Hematopoietic multipotent progenitor cell treated with erythropoietin and hydrocortisone succinate and interleukin-3 and kit ligand, for 15 days (in vitro differentiated cells): ENCODE data around the gene ZNF236.

Experiments used
- DNase-seq: peaks from one replicate; pipeline ENCODE4 v3.0.0-alpha.2; 2015; ENCODE audit warnings: low spot score

ZNF236 gene

DNA sequence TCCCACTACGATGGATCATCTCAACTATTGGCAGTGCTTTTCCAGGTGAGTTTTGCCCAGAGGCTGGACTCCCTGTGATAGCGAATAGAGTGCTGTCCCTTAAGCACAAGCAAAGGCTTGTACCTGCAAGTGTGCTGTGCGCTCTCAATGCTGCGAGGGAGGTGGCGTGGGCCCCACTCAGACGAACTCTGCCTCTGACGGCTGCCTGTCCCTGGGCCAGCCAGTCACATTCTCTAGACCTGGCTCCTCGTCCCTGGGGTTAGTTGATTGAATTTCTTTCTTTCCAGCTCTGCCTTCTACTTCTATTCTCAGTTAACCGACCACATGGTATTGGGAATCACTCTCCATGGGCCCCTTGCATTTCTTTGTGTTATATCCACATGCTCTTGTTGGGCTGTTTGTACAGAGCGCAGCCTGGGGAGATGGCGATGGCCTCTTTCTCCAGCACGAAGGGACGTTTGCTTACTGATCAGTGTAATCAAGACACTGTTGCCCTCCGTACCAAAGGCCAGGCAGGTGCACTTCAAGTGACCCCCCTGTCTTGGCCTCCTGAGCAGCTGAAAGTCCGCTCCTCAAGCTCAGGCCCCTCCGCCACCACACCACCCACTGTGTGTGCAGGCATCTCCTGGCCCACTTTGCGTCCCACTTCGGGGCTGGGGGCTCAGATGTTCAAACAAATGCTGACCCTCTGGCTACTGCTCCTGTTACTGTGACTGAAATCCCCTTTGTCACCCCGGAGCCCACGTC lies 151.3 kb downstream of the ZNF236 start:
- no peak for DNase-seq

DNA sequence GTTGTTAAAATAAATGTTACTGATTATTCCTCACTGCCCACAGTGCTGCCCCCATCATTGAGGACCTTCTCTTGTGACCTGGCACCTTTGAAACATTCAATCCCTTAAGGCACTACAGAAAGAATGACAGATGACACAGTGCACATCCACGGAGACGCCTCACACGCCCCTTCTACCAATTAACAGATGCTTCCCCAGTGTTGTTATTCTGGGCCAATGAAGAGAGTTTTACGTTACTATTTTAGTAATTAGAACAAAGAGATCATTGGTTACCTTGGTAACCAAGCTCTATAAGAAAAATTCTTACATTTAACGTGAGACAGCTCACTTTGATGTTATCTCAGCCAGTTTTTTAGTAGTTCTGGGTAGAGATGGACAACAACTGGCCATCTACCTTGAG lies 152.0 kb downstream of the ZNF236 start:
- no peak for DNase-seq

DNA sequence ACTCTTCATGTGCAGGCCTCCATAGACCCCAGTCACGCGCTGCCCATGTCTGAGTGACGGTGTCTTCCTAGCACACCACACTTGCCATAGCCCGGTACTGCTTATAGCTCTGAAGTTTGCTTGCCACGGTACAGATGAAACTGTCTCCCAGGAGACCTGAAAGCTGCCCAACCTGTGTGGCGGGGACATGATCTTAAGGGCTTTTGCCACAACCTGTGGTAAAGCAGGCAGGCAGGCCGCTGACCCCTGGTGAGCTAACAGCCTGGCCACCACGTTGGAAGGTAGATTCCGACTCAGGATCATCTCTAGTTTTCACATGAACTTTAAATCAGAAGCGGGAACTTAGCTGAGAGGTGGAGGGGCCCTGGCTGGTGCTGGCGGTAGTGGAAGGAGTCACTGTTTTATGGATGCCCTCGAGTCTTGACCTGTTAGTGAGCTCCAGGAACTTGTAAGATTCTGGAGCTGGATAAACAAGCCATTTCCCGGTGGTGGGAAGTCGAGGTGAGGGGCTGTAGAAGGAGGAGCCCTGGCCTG lies 153.3 kb downstream of the ZNF236 start:
- no peak for DNase-seq

DNA sequence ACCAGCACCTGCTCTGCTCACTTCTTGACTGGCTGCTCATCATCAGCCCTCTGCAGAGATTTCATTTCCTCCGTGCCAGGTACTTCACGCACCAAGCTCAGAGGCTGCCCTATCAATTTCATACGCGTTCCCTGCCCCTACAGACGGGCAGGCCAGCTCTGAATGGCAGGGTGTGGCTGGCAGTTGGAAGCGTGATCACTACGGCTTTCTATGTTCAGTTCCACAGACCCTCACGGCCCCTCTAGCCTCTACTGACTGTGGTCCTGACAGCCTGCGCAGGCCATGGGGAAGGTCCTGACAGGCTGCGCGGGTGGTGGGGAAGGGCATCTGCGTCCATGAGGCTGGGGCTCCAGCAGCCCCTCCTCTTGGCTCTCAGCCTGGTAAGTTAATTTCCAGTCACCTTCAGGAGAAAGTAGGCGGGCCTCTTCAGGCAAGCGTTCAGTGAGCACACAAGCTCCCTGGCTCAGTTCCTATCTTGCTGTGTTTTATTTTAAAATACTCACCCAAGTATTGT lies 154.8 kb downstream of the ZNF236 start:
- DNase-seq, result no peak

DNA sequence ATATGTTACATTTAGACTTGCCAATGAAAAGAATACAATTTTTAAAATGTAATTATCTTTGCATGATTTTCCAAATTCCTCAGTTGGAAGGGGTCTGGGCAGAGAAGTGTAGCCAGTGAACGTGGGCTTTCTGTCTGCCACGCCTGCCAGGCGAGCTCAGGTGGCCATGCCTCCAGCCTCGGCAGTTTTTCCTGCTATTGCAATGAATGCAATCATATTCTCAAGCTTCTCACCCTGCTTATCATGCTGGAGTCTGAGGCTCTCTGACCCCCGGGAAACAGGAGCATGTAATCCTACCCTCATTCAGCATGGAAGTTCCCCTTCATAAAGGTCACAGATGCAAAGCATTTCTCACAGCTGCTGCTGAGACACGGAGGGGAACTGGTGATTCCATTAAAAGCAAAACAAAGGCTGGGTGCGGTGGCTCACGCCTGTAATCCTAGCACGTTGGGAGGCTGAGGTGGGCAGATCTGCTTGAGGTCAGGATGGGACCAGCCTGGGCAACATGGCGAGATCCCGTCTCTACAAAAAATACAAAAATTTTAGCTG lies 155.4 kb downstream of the ZNF236 start:
- DNase-seq, result no peak

DNA sequence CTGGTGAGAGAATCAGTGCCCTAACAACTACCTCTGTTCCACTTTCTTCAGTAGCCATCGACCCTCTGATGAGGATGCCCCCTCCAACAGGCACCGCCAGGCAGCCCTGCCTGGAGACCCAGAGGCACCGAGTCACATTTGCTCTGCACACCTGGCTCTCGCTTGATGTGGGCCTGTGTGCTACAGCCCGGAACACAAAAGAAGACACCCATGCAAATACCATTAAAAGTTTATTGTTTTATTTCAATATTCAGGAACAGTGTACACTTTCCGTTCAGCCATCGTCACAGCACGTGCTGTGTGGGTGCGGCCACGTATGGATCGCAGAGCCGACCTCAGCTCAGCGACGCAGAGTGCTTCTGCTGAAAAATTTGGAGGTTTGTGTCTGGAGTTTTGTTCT lies 156.3 kb downstream of the ZNF236 start:
- no peak for DNase-seq

DNA sequence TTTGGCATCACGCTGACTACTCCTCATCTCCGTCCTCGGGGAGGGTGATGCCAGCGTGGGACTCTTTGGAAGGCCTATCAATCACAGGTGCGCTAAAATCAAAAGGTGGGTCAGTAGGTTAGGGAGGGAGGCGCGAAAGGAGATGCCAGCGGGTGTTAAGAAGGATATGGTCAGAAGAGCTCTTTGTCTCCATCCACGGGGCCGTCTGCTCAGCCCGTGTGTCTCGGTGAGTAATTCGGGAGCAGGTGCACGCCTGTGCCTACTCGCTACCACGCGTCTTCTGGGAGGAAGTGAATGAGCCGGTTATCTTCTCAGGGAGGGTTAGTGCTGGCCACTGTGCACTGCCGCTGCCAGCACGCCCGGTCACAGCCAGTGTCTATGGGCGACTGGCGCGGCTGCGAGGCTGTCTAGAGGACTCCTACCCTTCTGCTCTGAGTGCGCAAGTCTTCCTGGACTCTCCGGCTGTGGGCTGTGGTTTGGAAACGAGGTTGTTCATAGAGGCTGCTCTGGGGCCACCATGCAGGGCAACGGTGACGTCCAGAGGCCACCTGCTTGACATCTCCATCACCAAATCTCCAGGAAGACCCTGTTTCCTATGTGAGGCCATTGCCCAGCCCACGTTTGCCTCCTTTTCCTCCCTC lies 156.9 kb downstream of the ZNF236 start:
- no peak for DNase-seq

DNA sequence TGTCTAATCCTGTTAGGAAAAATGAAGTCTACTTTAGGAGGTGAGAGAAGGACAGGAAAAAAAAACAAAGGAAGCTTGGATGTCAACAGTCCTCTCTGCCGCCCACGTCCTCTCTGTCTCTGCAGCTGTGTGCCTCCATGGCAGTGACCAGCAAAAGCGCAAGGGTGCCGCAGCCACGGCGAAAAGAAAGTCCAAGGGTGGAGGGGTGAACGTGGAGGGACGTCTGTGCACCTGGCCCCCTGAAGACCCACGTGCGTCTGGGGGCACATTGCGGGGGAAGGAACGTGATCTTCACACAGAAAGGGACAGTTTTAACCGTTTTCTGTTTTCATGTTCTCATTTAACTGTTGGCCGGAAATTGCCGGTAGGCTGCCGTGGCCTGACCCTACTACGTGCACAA lies 157.5 kb downstream of the ZNF236 start:
- DNase-seq, result no peak

DNA sequence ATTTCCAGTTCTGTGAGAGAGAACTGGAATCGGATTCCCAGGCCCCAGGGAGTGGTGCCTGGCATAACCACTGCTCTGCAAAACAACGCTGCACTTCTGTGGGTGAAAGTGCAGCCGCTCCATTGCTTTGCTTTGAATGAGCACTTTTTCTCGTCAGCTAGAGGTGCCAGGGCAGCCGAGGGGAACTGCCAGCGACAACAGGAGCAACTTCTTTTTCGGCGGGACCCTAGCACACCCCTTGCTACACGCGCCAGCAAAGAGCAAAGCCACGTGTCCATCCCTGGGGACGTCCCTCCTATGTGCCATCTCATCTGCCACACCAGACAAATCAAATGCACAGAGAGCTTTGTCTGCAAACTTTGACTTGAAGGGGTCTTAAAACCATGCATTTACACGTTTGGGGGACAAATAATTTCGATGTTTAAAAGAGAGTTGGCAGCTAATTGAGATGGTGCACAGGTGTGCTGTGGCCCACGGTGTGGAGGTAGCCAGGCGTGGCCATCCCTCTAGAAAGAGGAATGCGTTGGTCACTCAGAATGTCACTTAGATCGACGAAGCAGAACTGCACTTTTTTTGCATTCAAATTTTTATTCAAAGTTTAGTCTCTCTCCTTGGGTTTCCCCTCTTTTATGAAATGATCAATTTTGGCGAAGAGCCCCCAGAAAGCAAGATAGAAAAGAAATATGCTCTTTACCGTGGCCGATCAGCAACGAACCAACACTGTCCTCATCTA lies 158.5 kb downstream of the ZNF236 start:
- no peak for DNase-seq

DNA sequence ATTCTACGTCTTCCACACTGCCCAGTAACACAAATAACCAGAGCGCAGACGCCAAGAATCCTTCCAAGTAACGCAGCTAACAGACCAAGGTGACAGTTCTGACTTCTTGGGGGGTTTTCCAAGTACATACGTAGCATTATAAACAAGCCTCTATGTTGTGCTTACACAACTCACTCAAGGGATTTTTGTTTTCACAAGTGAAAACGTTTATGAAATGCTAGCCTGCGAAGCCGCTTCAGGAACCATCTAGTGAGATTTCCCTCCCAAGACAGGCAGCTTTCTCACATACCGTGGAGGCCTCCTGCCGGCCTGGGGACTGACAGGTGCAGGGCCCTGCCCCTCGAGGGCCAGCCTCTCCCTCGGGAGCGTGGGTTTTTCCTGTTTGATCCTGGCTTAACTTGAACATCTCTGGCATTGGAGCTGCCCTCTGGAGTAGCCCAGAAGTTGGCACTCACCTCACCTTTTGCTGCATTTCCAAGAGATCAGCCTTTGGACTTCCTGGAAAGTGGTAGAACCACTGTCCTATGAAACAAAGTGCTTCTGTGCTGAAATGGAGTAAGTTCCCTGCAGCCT lies 159.1 kb downstream of the ZNF236 start:
- DNase-seq, result no peak

DNA sequence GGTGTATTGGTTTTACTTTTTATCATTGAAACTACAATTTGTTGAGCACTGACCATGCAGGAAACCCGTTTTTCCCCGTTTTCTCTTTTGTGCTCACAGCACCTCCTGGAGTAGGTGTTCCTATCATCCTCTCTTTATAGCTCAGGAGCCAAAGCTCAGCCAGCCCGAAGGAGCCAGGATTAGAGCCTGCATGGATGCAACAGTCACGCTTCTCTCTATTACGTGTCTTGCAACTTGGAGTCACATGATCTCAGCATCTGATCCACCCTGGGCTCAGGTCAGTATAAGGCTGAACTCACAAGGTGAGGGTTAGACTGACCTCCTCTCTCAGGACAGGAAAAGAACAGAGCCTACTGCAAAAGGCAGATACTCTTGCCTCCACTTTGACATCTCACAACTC lies 159.7 kb downstream of the ZNF236 start:
- DNase-seq, result no peak

DNA sequence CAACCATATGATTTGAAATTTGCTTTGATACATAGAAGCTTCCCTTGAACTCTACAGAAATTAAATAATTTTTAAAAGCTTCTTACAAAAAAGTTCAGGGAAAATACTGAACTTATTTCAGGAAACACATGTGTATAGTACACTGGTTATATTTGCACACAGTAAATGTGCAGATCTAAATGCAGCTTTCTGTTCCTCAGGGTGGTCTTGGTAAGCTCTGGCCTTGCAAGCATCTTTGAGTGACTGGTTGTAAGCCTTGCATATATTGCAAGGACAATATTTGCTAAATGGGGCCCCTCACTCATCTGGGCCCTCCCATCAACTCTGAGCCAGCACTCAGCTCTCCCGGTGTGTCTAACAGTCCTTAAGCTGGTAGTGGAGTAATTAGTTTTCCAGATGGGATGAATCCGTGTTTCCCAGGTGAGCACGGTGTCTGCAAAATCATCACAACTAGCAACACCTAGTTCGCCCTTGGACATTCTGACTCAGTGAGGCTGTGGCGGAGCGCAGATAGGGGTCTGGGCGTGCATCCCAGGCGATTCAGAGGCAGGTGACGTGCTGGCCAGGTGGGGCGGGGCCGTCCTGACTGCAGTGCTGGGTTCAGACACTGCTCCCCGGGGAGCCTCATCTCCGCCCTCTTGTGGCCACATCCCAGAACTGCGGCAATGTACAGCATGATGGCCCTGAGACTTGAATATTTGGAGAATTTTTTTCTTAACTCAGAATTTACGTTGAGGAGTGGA lies 160.7 kb downstream of the ZNF236 start:
- DNase-seq, result peak; percentile 85

DNA sequence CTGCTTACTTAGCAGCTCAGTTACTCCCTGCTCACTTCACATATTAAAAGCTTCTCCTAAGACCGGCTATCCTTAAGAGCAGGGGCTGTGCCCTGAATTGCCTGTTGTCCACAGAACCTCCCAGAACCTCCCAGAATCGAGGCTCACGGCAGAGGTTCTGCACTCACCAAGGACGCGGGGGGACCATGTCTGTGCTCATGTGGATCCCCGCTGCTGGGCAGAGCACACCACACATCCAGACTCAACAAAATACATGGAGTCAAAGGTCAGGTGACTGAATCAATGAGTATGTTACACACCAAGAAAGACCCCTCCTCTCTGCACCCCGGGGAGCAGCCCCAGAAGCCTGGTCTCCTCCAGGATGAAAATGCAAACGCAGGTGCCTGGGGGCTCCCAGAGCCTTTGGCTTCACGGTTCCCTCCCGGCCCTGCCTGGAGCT lies 161.3 kb downstream of the ZNF236 start:
- no peak for DNase-seq

DNA sequence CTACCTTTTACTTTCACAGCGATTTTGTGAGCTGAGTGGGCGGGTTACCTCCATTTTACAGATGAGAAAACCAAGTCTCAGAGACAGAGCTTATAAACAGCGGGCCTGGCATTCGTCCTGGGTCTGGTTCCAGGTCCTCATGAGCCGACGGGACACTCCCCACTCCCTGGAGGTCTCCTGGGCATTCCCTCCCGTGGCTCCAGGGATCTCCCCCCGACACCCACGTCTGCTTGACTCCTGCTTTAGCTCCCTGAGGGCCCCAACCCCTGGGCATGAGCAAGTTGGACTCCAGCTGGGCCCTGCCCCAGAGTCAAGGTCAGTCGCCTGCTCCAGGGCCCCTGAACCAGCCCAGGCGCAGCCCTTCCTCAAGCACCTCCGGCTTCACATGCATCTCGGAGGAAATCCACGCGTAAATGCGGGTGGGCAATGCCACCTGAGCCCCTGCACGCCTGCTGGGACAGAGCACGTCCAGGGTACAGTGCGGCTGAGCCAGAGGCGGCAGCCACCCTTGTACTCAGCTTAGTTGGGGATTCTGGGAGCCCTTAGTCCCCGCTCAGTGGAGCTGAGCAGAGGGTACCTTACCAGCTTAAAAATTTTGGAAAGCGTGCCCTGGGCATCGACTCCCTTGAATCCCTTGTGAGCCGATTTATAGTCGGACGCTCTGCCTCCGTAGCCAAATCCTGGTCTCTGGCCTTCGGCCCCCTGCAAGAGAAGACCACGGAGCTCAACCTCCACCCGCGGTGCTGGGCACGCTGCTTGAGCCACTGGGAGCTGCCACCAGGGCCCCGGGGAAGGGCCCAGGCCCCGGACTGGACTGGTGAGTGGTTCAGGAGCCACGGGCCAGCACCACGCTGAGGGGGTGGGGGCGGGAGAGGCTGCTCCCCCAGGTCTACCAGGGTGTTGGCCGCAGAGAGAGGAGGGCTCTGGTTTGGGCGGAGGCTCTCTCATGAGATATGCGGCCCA lies 162.1 kb downstream of the ZNF236 start:
- no peak for DNase-seq

DNA sequence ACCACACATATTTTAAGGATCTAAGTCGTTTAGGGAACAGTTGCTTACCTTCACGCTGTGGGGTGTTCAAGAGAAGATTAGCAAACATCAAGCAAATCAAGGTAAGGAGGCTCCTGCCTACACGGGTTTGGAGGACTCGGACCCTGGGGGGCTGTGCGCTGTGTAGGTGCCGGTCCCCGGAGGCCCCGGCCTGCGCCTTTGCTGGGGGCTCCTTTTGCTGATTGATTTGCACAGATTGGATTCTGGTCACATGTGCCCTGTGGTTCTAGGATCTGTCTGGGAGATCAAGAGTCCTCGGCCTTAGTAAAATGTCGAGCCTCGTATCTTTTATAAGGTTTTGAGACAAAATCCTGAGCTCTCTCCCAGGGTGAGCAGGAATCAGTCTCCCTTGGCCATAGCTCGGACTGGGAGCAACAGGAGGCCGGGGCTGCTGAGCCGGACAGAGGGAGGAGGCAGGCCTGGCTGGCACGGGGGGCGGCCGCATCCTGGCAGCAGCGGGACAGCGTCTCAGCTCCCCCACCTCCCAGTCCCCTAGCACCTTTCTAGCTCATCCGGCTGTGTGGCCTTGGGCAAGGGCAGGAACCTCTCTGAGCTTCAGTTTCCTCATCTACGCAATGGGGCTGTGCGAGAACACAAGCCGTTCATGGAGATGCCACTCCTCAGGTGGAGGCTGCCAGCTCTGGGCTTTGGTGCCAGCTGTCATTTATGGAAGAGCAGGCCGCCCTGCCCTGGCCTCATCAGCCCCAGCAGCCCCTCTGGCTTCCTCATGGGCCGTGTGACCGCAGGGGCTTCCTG lies 163.0 kb downstream of the ZNF236 start:
- no peak for DNase-seq

DNA sequence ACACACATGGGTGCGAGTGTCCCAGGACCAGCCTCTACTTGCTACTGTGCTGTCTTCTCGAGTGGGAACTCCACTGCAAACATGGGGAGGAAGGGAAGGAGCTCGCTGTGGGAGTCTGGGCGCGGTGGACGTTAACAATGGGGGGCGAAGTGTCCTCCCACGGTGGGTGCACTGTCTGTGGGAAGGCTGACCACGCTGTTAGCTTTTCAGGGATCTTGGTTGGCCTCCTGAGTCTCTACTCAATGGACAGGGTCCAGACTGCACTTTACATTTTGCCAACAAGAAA lies 163.5 kb downstream of the ZNF236 start:
- no peak for DNase-seq

DNA sequence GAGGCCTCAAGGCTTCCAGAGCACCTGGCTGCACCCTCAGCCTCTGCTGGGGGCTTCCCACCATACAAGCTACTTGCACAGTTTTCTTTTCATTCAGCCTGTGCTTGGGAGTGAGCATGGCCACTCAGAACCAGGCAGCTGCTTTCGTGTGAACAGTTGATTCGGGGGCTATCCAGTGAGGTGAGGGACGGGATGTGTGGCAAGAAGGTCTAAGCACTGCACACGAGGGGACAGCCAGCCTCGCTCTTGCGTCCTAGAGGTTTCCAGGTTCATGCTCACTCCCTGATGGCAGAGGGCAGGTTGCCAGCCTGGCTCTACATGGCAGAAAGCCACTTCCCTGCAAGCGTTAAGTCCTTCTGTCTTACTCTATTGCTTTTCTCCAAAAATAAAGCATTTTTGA lies 164.0 kb downstream of the ZNF236 start:
- DNase-seq, result no peak

DNA sequence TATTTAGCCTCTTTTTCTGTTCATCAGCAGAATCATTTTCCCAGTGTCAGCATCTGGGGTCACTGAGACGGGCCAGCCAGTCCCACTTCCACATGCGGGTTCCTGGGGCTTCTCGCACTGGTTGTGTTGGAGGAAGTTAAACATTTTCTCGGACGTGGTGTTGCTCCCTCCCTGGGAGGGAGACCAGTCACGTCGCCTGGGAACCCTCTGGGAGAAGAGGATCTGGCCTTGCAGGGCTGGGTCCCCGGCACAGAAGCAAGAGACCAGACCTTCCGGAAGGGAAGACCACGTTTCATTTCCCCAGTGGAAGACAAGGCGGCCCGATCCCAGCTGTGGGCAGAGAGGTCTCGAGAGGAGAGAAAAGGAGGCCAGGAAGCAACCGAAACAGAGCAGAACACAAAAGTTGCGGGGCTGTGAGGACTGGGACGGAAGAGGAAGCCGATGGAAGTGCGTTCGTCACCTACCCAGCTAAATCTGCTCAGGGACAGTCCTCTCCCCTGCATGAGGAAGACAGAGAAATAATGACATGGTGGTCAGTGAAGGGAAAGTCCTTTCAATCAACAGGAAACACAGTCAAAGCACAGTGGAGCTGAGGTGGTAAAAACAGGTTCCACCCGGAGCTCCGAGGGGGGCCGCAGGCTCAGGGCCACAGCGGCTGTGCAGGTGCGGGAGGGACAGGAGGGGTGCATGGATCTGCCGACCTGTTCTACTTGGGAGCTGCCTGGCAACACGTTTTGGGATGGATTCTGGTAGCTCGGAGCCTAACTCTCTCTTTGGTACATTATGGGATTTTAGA lies 165.9 kb downstream of the ZNF236 start:
- no peak for DNase-seq
